ENCODE results near the gene BCOR. TPM values are rescaled to one million over a fixed set of nuclear protein-coding genes. Genes with fewer than 3 reads are reported as not detected.

The BCOR gene
- total and polyA plus RNA-seq, 2 of the 13 experiments (the other 11 are each of a cell fraction or from before 2014, with no cell fraction given): 14.3 to 15.2 TPM

DNA sequence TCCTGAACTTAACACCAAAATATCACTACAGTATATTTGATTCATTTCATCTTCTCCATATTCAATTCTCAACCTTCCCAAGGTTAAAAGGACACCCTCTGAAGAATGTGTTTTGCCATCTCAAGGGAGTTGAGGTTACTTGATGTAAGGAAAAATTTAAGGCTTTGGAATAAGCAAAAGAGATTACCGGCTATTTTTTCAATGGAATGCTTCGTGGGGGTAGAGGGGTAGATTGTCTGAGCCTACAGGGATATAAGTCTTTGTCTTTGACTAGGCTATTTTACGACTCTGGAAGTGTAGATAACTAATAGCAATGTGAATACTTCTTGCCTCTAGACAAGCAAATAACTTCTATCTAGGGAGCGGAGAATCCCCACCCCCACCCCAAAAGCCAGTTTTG lies 78.2 kb downstream of the BCOR start (continued):
- TF ChIP-seq, protein P1, sequence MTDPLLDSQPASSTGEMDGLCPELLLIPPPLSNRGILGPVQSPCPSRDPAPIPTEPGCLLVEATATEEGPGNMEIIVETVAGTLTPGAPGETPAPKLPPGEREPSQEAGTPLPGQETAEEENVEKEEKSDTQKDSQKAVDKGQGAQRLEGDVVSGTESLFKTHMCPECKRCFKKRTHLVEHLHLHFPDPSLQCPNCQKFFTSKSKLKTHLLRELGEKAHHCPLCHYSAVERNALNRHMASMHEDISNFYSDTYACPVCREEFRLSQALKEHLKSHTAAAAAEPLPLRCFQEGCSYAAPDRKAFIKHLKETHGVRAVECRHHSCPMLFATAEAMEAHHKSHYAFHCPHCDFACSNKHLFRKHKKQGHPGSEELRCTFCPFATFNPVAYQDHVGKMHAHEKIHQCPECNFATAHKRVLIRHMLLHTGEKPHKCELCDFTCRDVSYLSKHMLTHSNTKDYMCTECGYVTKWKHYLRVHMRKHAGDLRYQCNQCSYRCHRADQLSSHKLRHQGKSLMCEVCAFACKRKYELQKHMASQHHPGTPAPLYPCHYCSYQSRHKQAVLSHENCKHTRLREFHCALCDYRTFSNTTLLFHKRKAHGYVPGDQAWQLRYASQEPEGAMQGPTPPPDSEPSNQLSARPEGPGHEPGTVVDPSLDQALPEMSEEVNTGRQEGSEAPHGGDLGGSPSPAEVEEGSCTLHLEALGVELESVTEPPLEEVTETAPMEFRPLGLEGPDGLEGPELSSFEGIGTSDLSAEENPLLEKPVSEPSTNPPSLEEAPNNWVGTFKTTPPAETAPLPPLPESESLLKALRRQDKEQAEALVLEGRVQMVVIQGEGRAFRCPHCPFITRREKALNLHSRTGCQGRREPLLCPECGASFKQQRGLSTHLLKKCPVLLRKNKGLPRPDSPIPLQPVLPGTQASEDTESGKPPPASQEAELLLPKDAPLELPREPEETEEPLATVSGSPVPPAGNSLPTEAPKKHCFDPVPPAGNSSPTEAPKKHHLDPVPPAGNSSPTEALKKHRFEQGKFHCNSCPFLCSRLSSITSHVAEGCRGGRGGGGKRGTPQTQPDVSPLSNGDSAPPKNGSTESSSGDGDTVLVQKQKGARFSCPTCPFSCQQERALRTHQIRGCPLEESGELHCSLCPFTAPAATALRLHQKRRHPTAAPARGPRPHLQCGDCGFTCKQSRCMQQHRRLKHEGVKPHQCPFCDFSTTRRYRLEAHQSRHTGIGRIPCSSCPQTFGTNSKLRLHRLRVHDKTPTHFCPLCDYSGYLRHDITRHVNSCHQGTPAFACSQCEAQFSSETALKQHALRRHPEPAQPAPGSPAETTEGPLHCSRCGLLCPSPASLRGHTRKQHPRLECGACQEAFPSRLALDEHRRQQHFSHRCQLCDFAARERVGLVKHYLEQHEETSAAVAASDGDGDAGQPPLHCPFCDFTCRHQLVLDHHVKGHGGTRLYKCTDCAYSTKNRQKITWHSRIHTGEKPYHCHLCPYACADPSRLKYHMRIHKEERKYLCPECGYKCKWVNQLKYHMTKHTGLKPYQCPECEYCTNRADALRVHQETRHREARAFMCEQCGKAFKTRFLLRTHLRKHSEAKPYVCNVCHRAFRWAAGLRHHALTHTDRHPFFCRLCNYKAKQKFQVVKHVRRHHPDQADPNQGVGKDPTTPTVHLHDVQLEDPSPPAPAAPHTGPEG (CRISPR knock-in tag; IDR thresholded peaks at IDR 0.05): no peak
- TF ChIP-seq ZFY (CRISPR knock-in tag; IDR thresholded peaks at IDR 0.05): no peak

DNA sequence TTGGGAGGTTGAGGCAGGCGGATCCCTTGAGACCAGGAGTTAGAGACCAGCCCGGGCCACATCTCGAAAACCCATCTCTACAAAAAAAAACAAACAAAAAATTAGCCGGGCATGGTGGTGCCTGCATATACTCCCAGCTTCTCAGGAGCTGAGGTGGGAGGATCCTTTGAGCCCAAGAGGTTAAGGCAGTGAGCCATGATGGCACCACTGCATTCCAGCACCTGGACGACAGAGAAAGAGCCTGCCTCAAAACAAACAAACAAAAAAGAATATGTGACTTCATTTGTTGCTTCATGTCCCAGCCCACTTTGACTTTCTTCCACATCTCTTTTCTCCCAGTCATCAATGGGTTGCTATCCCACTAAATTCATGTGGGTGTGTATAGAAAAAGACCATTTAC lies 79.7 kb downstream of the BCOR start:
- Histone ChIP-seq H3K9ac (ENCODE audit: insufficient read depth, low read depth, low read length) (no peak overlapping the region), H2AFZ (ENCODE audit: low read length) (no peak overlapping the region), H4K20me1 (ENCODE audit: insufficient read depth, low read length) (no peaks in the 10 kb centered on the region), H3K36me3 (replicated peaks in 1 of 2; ENCODE audit: control insufficient read depth in 1 of 2, insufficient read depth in 2 of 2, low read length in 2 of 2) (no peaks in the 10 kb centered on the region), H3K79me2 (ENCODE audit: insufficient read depth, low read length) (no peaks in the 10 kb centered on the region), H3K4me1 (ENCODE audit: insufficient read depth, low read length) (0 out of 2 replicates have a peak, but pooled peaks cover 5% of the 10 kb centered on the region), H3K4me3 (replicated peaks in 1 of 3; ENCODE audit: insufficient read depth in 1 of 3, low read depth in 2 of 3, low read length in 3 of 3) (no peak overlapping the region), H3K9me3 (ENCODE audit: low read length) (no peaks in the 10 kb centered on the region), H3K4me2 (ENCODE audit: low read depth, low read length) (no peak overlapping the region), H3K27ac (ENCODE audit: extremely low read length, insufficient read depth, low read length) (no peak overlapping the region), H3K27me3 (ENCODE audit: control insufficient read depth in 1 of 2, insufficient read depth in 2 of 2, low read length in 2 of 2) (no peaks in the 10 kb centered on the region)
- DNase-seq (ENCODE audit: low spot score) (no peak), FAIRE-seq (no peak), ATAC-seq (no peak)
- intact Hi-C loops (cut with micrococcal nuclease; ENCODE audit: unreplicated experiment): no loop called here
- BruUV-seq (replicated peaks): no TSS peak
- in situ Hi-C loops (cut with HindIII; ENCODE audit: extremely low pct_ligation_motif_present, low pct_unique_long_range_greater_than_20kb): no loop called here
- TF ChIP-seq RBFOX2 (IDR thresholded peaks at IDR 0.05; ENCODE audit: low read depth, low read length) (no peak), ZNF256 (CRISPR knock-in tag; conservative IDR thresholded peaks at IDR 0.05) (no peak), ZBTB46 (CRISPR knock-in tag; IDR thresholded peaks at IDR 0.05; ENCODE audit: borderline replicate concordance) (no peak), KLF12 (CRISPR knock-in tag; IDR thresholded peaks at IDR 0.05; ENCODE audit: borderline replicate concordance) (no peak), ZNF251 (CRISPR knock-in tag; IDR thresholded peaks at IDR 0.05) (no peak), ZHX1 (CRISPR knock-in tag; IDR thresholded peaks at IDR 0.05; ENCODE audit: low read depth) (no peak), ZNF138 (CRISPR knock-in tag; IDR thresholded peaks at IDR 0.05; ENCODE audit: low read depth) (no peak), NAIF1 (CRISPR knock-in tag; IDR thresholded peaks at IDR 0.05; ENCODE audit: borderline replicate concordance) (no peak), ZNF619 (CRISPR knock-in tag; IDR thresholded peaks at IDR 0.05) (no peak), ZNF274 (CRISPR knock-in tag; IDR thresholded peaks at IDR 0.05) (no peak)
- TF ChIP-seq, protein P2, sequence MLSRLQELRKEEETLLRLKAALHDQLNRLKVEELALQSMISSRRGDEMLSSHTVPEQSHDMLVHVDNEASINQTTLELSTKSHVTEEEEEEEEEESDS (CRISPR knock-in tag; IDR thresholded peaks at IDR 0.05; ENCODE audit: borderline replicate concordance): no peak
- CTCF ChIA-PET (ENCODE audit: low intra/inter-chr PET ratio, low total read pairs): no interaction called here
- WGBS (ENCODE audit: low lambda C conversion rate): 50% methylated on average over 5 of the region's 5 CpGs
- POLR2A ChIA-PET: no interaction called here
